Adrenal gland (tissue), 5 donors: ENCODE results near the gene MYO18A.
A peak's percentile ranks its signal among the peaks of the same experiment; 100 is the strongest.

Source experiments
- CTCF ChIP-seq, 6 experiments: fragments of 450-650 bp in 4 of 6; fragments of 200-600 bp in 2 of 6; sonication (generic) in 1 of 6; IDR thresholded peaks; 1 replicate in 5 of 6; 2 replicates in 1 of 6; pipeline versions ENCODE4 v1.5.1 to v1.8.0; 2016 to 2021; ENCODE audit warnings: antibody characterized with exemption in 6 of 6, mild to moderate bottlenecking in 2 of 6, moderate library complexity in 1 of 6
- POLR2A ChIP-seq, 2 donors: fragments of 450-650 bp; IDR thresholded peaks; one replicate each; pipeline ENCODE4 v1.6.1; 2017; ENCODE audit warnings: antibody characterized with exemption in 2 of 2, mild to moderate bottlenecking in 2 of 2, moderate library complexity in 1 of 2
- donor health status: DM: no; HTN: no; CAD: no.

- peak in 4 of 6 experiments; percentile 20 to 35 (median 26) for TF ChIP-seq CTCF (IDR thresholded peaks at IDR 0.05)
- no peak for TF ChIP-seq POLR2A (IDR thresholded peaks at IDR 0.05)
Observed at GRCh38 chr17:29107933-29108822, 72.0 kb downstream of the MYO18A start.
